Upper lobe of left lung (tissue), 6 donors: ENCODE results near the gene CNTN6. TPM values are rescaled to one million over a fixed set of nuclear protein-coding genes. Genes with fewer than 3 reads are reported as not detected.

Experiments
- ATAC-seq, 2 donors: fragments of 200-7000 bp; cut with Tn5 transposase; one replicate each; pipeline ENCODE4 v1.9.1; 2022; ENCODE audit warnings: mild to moderate bottlenecking in 2 of 2, moderate library complexity in 2 of 2; ENCODE audit not compliant: low FRiP score in 2 of 2
- DNase-seq, 2 donors: peaks; one replicate each; pipeline ENCODE4 v3.0.0-alpha.2; 2019 to 2020
- H3K27ac ChIP-seq, 4 donors: fragments of 200-600 bp; sonication (generic); one replicate each; pipeline ENCODE4 v1.5.1; 2016 to 2019
- H3K27me3 ChIP-seq, 4 donors: fragments of 200-600 bp; sonication (generic); one replicate each; pipeline ENCODE4 v1.5.1; 2017 to 2019
- H3K36me3 ChIP-seq, 4 donors: fragments of 200-600 bp; sonication (generic); one replicate each; pipeline ENCODE4 v1.5.1; 2016 to 2019
- H3K4me1 ChIP-seq, 4 donors: fragments of 200-600 bp; sonication (generic); one replicate each; pipeline ENCODE4 v1.5.1; 2018 to 2019
- H3K4me3 ChIP-seq, 4 donors: fragments of 200-600 bp; sonication (generic); one replicate each; pipeline ENCODE4 v1.5.1; 2017 to 2019; ENCODE audit warnings: mild to moderate bottlenecking in 2 of 4, moderate library complexity in 1 of 4
- H3K9me3 ChIP-seq, 4 donors: fragments of 200-600 bp; sonication (generic); one replicate each; pipeline ENCODE4 v1.5.1; 2018 to 2019
- CTCF ChIP-seq, 6 experiments: fragments of 450-650 bp in 4 of 6; fragments of 200-600 bp in 2 of 6; sonication (generic) in 2 of 6; IDR thresholded peaks; one replicate each; pipeline ENCODE4 v1.5.1; 2016 to 2019; ENCODE audit warnings: antibody characterized with exemption in 6 of 6
- EP300 ChIP-seq, 4 donors: sonication (generic); formaldehyde crosslinking; IDR thresholded peaks; one replicate each; pipeline ENCODE4 v1.5.1; 2017; ENCODE audit warnings: antibody characterized with exemption in 4 of 4, control low read depth in 2 of 4
- POLR2A ChIP-seq, 4 donors: fragments of 450-650 bp; IDR thresholded peaks; one replicate each; pipeline ENCODE4 v1.5.1; 2016 to 2017; ENCODE audit warnings: antibody characterized with exemption in 4 of 4, mild to moderate bottlenecking in 2 of 4
- POLR2AphosphoS5 ChIP-seq, 2 donors: sonication (generic); formaldehyde crosslinking; IDR thresholded peaks; one replicate each; pipeline ENCODE4 v1.5.1; 2017; ENCODE audit warnings: antibody characterized with exemption in 2 of 2
- WGBS, 2 donors: methylation state at CpG; one replicate each; pipeline ENCODE4 v1.1.5; 2017 to 2018; 5-methylcytosine and 5-hydroxymethylcytosine counted together
- total RNA-seq, 6 donors: library from RNA; depleted of rRNA in 4 of 6; stranded (reverse); fragments of >200 nt in 4 of 6; gene quantifications; one replicate each; pipeline versions ENCODE4 v1.1.0 to v1.2.1, GENCODE V29; 2016 to 2021
- donor health status: DM: no; HTN: no; CAD: no; lungs with moderate emphysema.
- donor health status: DM: no; HTN: yes; CAD: no; lungs with severe emphysema.

CNTN6 gene
- total RNA-seq, 6 donors from 2014 or later, result 5.6 to 29.3 (median 9.6) TPM

GRCh38 chr3:1272546-1273265 is 179.9 kb downstream of the CNTN6 start:
- TF ChIP-seq CTCF (IDR thresholded peaks at IDR 0.05), result no peak
- TF ChIP-seq POLR2AphosphoS5 (IDR thresholded peaks at IDR 0.05), result no peak
- no peak for TF ChIP-seq EP300 (IDR thresholded peaks at IDR 0.05)
- TF ChIP-seq POLR2A (IDR thresholded peaks at IDR 0.05), result no peak
- DNase-seq, result no peak
- no peaks in the 10 kb centered on the region for H3K4me1 ChIP-seq
- H3K27me3 ChIP-seq, result no peaks in the 10 kb centered on the region
- H3K9me3 ChIP-seq, result no peaks in the 10 kb centered on the region
- no peak overlapping the region for H3K4me3 ChIP-seq
- 64 to 75% methylated on average over 4 of the region's 4 CpGs for WGBS, 2 donors
- H3K27ac ChIP-seq, result no peak overlapping the region
- ATAC-seq, result no peak
- no peaks in the 10 kb centered on the region for H3K36me3 ChIP-seq

GRCh38 chr3:1275495-1275894 is 182.7 kb downstream of the CNTN6 start:
- DNase-seq, result no peak
- H3K36me3 ChIP-seq, result no peaks in the 10 kb centered on the region
- no peak overlapping the region for H3K4me3 ChIP-seq
- H3K27ac ChIP-seq, result no peak overlapping the region
- 77 to 86% methylated on average over 4 of the region's 4 CpGs for WGBS, 2 donors
- H3K4me1 ChIP-seq, result no peaks in the 10 kb centered on the region
- H3K9me3 ChIP-seq, result no peaks in the 10 kb centered on the region
- TF ChIP-seq POLR2AphosphoS5 (IDR thresholded peaks at IDR 0.05) (no peak), EP300 (IDR thresholded peaks at IDR 0.05) (no peak), POLR2A (IDR thresholded peaks at IDR 0.05) (no peak), CTCF (IDR thresholded peaks at IDR 0.05) (no peak)
- no peaks in the 10 kb centered on the region for H3K27me3 ChIP-seq
- no peak for ATAC-seq

GRCh38 chr3:1287815-1288214 is 195.0 kb downstream of the CNTN6 start:
- no peaks in the 10 kb centered on the region for H3K27me3 ChIP-seq
- H3K27ac ChIP-seq, result no peak overlapping the region
- DNase-seq, result no peak
- no peaks in the 10 kb centered on the region for H3K4me1 ChIP-seq
- TF ChIP-seq POLR2A (IDR thresholded peaks at IDR 0.05) (no peak), EP300 (IDR thresholded peaks at IDR 0.05) (no peak), POLR2AphosphoS5 (IDR thresholded peaks at IDR 0.05) (no peak)
- H3K36me3 ChIP-seq, result no peaks in the 10 kb centered on the region
- no peaks in the 10 kb centered on the region for H3K9me3 ChIP-seq
- no peak overlapping the region for H3K4me3 ChIP-seq
- no peak for ATAC-seq
- 81 to 83% methylated on average over 4 of the region's 4 CpGs for WGBS, 2 donors

- Histone ChIP-seq H3K4me3 (no peak overlapping the region), H3K9me3 (no peaks in the 10 kb centered on the region), H3K36me3 (no peaks in the 10 kb centered on the region), H3K27ac (no peak overlapping the region), H3K4me1 (no peaks in the 10 kb centered on the region), H3K27me3 (no peaks in the 10 kb centered on the region)
- ATAC-seq (no peak), DNase-seq (no peak)
- WGBS, 2 donors, result 78 to 81% methylated on average over 4 of the region's 4 CpGs
- TF ChIP-seq EP300 (IDR thresholded peaks at IDR 0.05) (no peak), POLR2AphosphoS5 (IDR thresholded peaks at IDR 0.05) (no peak), CTCF (IDR thresholded peaks at IDR 0.05) (no peak), POLR2A (IDR thresholded peaks at IDR 0.05) (no peak)
Observed at GRCh38 chr3:1288805-1289494, 196.1 kb downstream of the CNTN6 start.

- WGBS, 2 donors, result 59 to 65% methylated on average over 3 of the region's 3 CpGs
- H3K9me3 ChIP-seq, result no peaks in the 10 kb centered on the region
- TF ChIP-seq POLR2AphosphoS5 (IDR thresholded peaks at IDR 0.05), result no peak
- TF ChIP-seq EP300 (IDR thresholded peaks at IDR 0.05), result no peak
- TF ChIP-seq POLR2A (IDR thresholded peaks at IDR 0.05), result no peak
- TF ChIP-seq CTCF (IDR thresholded peaks at IDR 0.05), result no peak
- H3K27ac ChIP-seq, result no peak overlapping the region
- no peaks in the 10 kb centered on the region for H3K27me3 ChIP-seq
- no peak overlapping the region for H3K4me3 ChIP-seq
- ATAC-seq (no peak), DNase-seq (no peak)
- H3K36me3 ChIP-seq, result no peaks in the 10 kb centered on the region
- H3K4me1 ChIP-seq, result no peaks in the 10 kb centered on the region
Observed at GRCh38 chr3:1292571-1293071, 199.8 kb downstream of the CNTN6 start.
